HepG2 (cell line): ENCODE data around the gene ADAMTSL4. TPM values are rescaled to one million over a fixed set of nuclear protein-coding genes. Genes with fewer than 3 reads are reported as not detected.

ENCODE experiments used
- ATAC-seq: fragments of 200-7000 bp; cut with Tn5 transposase; 3 replicates; pipeline ENCODE4 v1.9.1; 2020; ENCODE audit warnings: mild to moderate bottlenecking, moderate library complexity
- BruUV-seq: library from RNA; stranded (reverse); fragments of 400-500 nt; replicated peaks from 2 replicates; lab custom pipeline; 2021; lab: Mats Ljungman, UMichigan
- CTCF ChIA-PET: fragments of 300-600 bp; formaldehyde crosslinking; extraction: SDS; loops from one replicate; lab custom pipeline; 2021; ENCODE audit warnings: low total read pairs, inconsistent platforms, low intra/inter-chr PET ratio; lab: Yijun Ruan, JAX
- POLR2A ChIA-PET: fragments of 350-600 bp; sonication (Branson Sonifier 250); formaldehyde crosslinking; loops from one replicate; lab custom pipeline; 2020; ENCODE audit warnings: antibody characterized with exemption, inconsistent platforms; lab: Yijun Ruan, JAX
- DNase-seq: peaks from one replicate; pipeline ENCODE4 v3.0.0-alpha.2; 2015; ENCODE audit warnings: low spot score
- FAIRE-seq: peaks from 3 replicates; lab custom pipeline; 2011; peaks lifted over from hg19 to GRCh38; lab: Jason Lieb, UNC
- H2AFZ ChIP-seq: one replicate; pipeline ENCODE4 v1.6.1; 2011; ENCODE audit warnings: low read length, inconsistent platforms
- H3K27ac ChIP-seq: fragments of 300-600 bp; 3 replicates; pipeline ENCODE4 v1.8.0; 2011; ENCODE audit warnings: mixed run types, mild to moderate bottlenecking, mixed read lengths, low read length, inconsistent platforms; ENCODE audit not compliant: insufficient read depth; ENCODE audit errors: extremely low read length
- H3K27me3 ChIP-seq, 2 experiments: fragments of 200-600 bp in 1 of 2; 2 replicates in 1 of 2; 3 replicates in 1 of 2; pipeline versions ENCODE4 v1.6.0 to v1.8.0; 2011; ENCODE audit warnings: low read length in 2 of 2, mild to moderate bottlenecking in 2 of 2, moderate library complexity in 2 of 2, inconsistent platforms in 1 of 2; ENCODE audit not compliant: insufficient read depth in 2 of 2, control insufficient read depth in 1 of 2
- H3K36me3 ChIP-seq, 2 experiments: fragments of 200-600 bp in 1 of 2; replicated peaks in 1 of 2; 2 replicates in 1 of 2; 3 replicates in 1 of 2; pipeline versions ENCODE4 v1.5.1 to v1.8.0; 2011; ENCODE audit warnings: low read length in 2 of 2, inconsistent platforms in 1 of 2; ENCODE audit not compliant: insufficient read depth in 2 of 2, control insufficient read depth in 1 of 2
- H3K4me1 ChIP-seq: 2 replicates; pipeline ENCODE4 v1.5.1; 2012; ENCODE audit warnings: low read length, inconsistent platforms; ENCODE audit not compliant: insufficient read depth
- H3K4me2 ChIP-seq: 2 replicates; pipeline ENCODE4 v1.6.0; 2011; ENCODE audit warnings: low read depth, low read length, inconsistent platforms
- H3K4me3 ChIP-seq, 3 experiments: fragments of 200-600 bp in 1 of 3; sonication (generic), shearing (Covaris generic) in 1 of 3; replicated peaks in 1 of 3; 2 replicates each; pipeline ENCODE4 v1.5.1; 2011 to 2016; ENCODE audit warnings: low read length in 3 of 3, inconsistent platforms in 2 of 3, low read depth in 2 of 3, mild to moderate bottlenecking in 2 of 3, control low read depth in 1 of 3, mixed read lengths in 1 of 3; ENCODE audit not compliant: insufficient read depth in 1 of 3
- H3K79me2 ChIP-seq: one replicate; pipeline ENCODE4 v1.6.1; 2011; ENCODE audit warnings: low read length, inconsistent platforms; ENCODE audit not compliant: insufficient read depth
- H3K9ac ChIP-seq: 2 replicates; pipeline ENCODE4 v1.6.0; 2011; ENCODE audit warnings: mild to moderate bottlenecking, low read depth, low read length, inconsistent platforms; ENCODE audit not compliant: insufficient read depth
- H3K9me3 ChIP-seq: 2 replicates; pipeline ENCODE4 v1.5.1; 2012; ENCODE audit warnings: mild to moderate bottlenecking, low read length
- H4K20me1 ChIP-seq: 2 replicates; pipeline ENCODE4 v1.6.0; 2011; ENCODE audit warnings: inconsistent platforms, mild to moderate bottlenecking, low read length, moderate library complexity; ENCODE audit not compliant: insufficient read depth
- CEBPG ChIP-seq: IDR thresholded peaks from 2 replicates; pipeline ENCODE4 v1.6.1; 2016
- DMAP1 ChIP-seq: IDR thresholded peaks from 2 replicates; pipeline ENCODE4 v1.6.1; 2016
- ELF3 ChIP-seq: IDR thresholded peaks from 2 replicates; pipeline ENCODE4 v1.6.1; 2016; ENCODE audit warnings: missing genetic modification reagents, missing compliant biosample characterization
- ELF4 ChIP-seq: sonication (generic); formaldehyde crosslinking; IDR thresholded peaks from 2 replicates; pipeline ENCODE4 v1.5.0; 2020; ENCODE audit warnings: missing genetic modification reagents, mild to moderate bottlenecking, moderate library complexity, borderline replicate concordance
- EP300 ChIP-seq, 3 experiments: sonication (generic) in 1 of 3; formaldehyde crosslinking in 1 of 3; IDR thresholded peaks; 2 replicates each; pipeline versions ENCODE4 v1.5.1 to v1.6.1; 2011 to 2020; ENCODE audit warnings: low read depth in 2 of 3, low read length in 2 of 3, borderline replicate concordance in 1 of 3, improper control_type of control experiment in 1 of 3, mild to moderate bottlenecking in 1 of 3, missing genetic modification reagents in 1 of 3, moderate library complexity in 1 of 3
- GABPA ChIP-seq, 2 experiments: IDR thresholded peaks; 2 replicates each; pipeline ENCODE4 v1.6.1; 2011 to 2016; ENCODE audit warnings: low read depth in 2 of 2, low read length in 1 of 2, missing biosample characterization in 1 of 2, missing genetic modification characterization in 1 of 2
- HNRNPLL ChIP-seq: fragments of 200-400 bp; formaldehyde crosslinking; IDR thresholded peaks from 2 replicates; pipeline ENCODE4 v1.6.1; 2017; ENCODE audit warnings: mild to moderate bottlenecking, low read depth, low read length; ENCODE audit not compliant: poor library complexity, severe bottlenecking
- HOXA3 ChIP-seq: sonication (generic); formaldehyde crosslinking; IDR thresholded peaks from 2 replicates; pipeline ENCODE4 v1.5.0; 2020; ENCODE audit warnings: missing genetic modification reagents
- NFRKB ChIP-seq: fragments of 450-650 bp; IDR thresholded peaks from 2 replicates; pipeline ENCODE4 v1.6.1; 2017
- PCBP1 ChIP-seq: fragments of 200-400 bp; formaldehyde crosslinking; IDR thresholded peaks from 2 replicates; pipeline ENCODE4 v1.6.1; 2017; ENCODE audit warnings: mild to moderate bottlenecking, low read depth, low read length, borderline replicate concordance
- STAG1 ChIP-seq: sonication (generic); formaldehyde crosslinking; IDR thresholded peaks from 2 replicates; pipeline ENCODE4 v1.4.0; 2020; ENCODE audit warnings: missing genetic modification reagents
- U2AF1 ChIP-seq: fragments of 200-400 bp; formaldehyde crosslinking; optimal IDR thresholded peaks from 2 replicates; pipeline ENCODE3; 2017; ENCODE audit warnings: mild to moderate bottlenecking, low read depth, low read length
- ZIK1 ChIP-seq: sonication (generic); formaldehyde crosslinking; IDR thresholded peaks from 2 replicates; pipeline ENCODE4 v1.5.0; 2020; ENCODE audit warnings: mild to moderate bottlenecking, low read depth, missing genetic modification reagents, borderline replicate concordance
- ZNF331 ChIP-seq: sonication (generic); formaldehyde crosslinking; IDR thresholded peaks from 2 replicates; pipeline ENCODE4 v1.4.0; 2020; ENCODE audit warnings: missing genetic modification reagents
- ZNF766 ChIP-seq: sonication (generic); formaldehyde crosslinking; IDR thresholded peaks from 2 replicates; pipeline ENCODE4 v1.5.0; 2020; ENCODE audit warnings: missing genetic modification reagents, borderline replicate concordance
- WGBS: methylation state at CpG from one replicate; pipeline ENCODE4 v1.1.6; 2017; ENCODE audit warnings: low lambda C conversion rate; 5-methylcytosine and 5-hydroxymethylcytosine counted together
- in situ Hi-C: cut with HindIII; loops from 2 replicates; pipeline ENCODE4 v1.10.0; 2017; ENCODE audit warnings: low pct_unique_long_range_greater_than_20kb; ENCODE audit not compliant: extremely low pct_ligation_motif_present
- intact Hi-C: fragments of 100-400 bp; cut with micrococcal nuclease; formaldehyde crosslinking; loops from one replicate; pipeline ENCODE4 v1.10.0; 2022; ENCODE audit not compliant: unreplicated experiment
- polyA plus RNA-seq, 8 experiments: library from polyadenylated mRNA; depleted of rRNA in 3 of 8; stranded (reverse) in 7 of 8; unstranded in 1 of 8; fragments of >200 nt; fragmentation: Illumina TruSeq in 4 of 8; extraction: Trizol in 4 of 8; gene quantifications; 2 replicates each; pipeline versions ENCODE4 v1.2.1 to v1.2.3, GENCODE V29; 2011 to 2016; ENCODE audit warnings: low read depth in 4 of 8, missing spikeins in 1 of 8, mixed read lengths in 1 of 8; ENCODE audit not compliant: insufficient read depth in 1 of 8
- total RNA-seq, 5 experiments: library from RNA; depleted of rRNA; stranded (reverse); fragments of >200 nt; fragmentation: Illumina TruSeq; extraction: Trizol; gene quantifications; 2 replicates each; pipeline ENCODE4 v1.2.3, GENCODE V29; 2016; ENCODE audit warnings: low read depth in 1 of 5
- TF ChIP-seq, protein P1 (sequence below): sonication (generic); formaldehyde crosslinking; IDR thresholded peaks from 2 replicates; pipeline ENCODE4 v1.8.1; 2023; ENCODE audit warnings: missing genetic modification reagents, inconsistent platforms, borderline replicate concordance
- TF ChIP-seq, protein P2 (sequence below): sonication (generic); formaldehyde crosslinking; IDR thresholded peaks from 2 replicates; pipeline ENCODE4 v1.8.0; 2022; ENCODE audit warnings: missing genetic modification reagents, low read depth, mild to moderate bottlenecking, borderline replicate concordance
- TF ChIP-seq, protein P3 (sequence below): sonication (generic); formaldehyde crosslinking; IDR thresholded peaks from 2 replicates; pipeline ENCODE4 v1.8.0; 2022; ENCODE audit warnings: mild to moderate bottlenecking, missing genetic modification reagents, moderate library complexity

The ADAMTSL4 gene
- total and polyA plus RNA-seq, 2 of the 13 experiments (the other 11 are each of a cell fraction or from before 2014, with no cell fraction given): 3.9 to 16.4 TPM

DNA sequence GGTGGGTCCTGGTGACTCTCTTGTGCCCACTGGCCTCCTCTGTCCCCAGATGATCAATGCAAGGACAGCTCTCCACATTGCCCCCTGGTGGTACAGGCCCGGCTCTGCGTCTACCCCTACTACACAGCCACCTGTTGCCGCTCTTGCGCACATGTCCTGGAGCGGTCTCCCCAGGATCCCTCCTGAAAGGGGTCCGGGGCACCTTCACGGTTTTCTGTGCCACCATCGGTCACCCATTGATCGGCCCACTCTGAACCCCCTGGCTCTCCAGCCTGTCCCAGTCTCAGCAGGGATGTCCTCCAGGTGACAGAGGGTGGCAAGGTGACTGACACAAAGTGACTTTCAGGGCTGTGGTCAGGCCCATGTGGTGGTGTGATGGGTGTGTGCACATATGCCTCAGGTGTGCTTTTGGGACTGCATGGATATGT, 10.8 kb downstream of the ADAMTSL4 start (continued):
- TF ChIP-seq EP300 (IDR thresholded peaks at IDR 0.05; ENCODE audit: low read depth in 2 of 2, low read length in 2 of 2) (no peak), EP300 (CRISPR knock-in tag; IDR thresholded peaks at IDR 0.05; ENCODE audit: borderline replicate concordance) (0 out of 2 replicates have a peak, but pooled peaks have one; percentile 9), ZIK1 (CRISPR knock-in tag) (no peak), U2AF1 (no peak), NFRKB (no peak), STAG1 (peak; percentile 75), DMAP1 (0 out of 2 replicates have a peak, but pooled peaks have one; percentile 10)
- TF ChIP-seq, protein P1, sequence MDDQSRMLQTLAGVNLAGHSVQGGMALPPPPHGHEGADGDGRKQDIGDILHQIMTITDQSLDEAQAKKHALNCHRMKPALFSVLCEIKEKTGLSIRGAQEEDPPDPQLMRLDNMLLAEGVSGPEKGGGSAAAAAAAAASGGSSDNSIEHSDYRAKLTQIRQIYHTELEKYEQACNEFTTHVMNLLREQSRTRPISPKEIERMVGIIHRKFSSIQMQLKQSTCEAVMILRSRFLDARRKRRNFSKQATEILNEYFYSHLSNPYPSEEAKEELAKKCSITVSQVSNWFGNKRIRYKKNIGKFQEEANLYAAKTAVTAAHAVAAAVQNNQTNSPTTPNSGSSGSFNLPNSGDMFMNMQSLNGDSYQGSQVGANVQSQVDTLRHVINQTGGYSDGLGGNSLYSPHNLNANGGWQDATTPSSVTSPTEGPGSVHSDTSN (CRISPR knock-in tag): no peak
- TF ChIP-seq, all 625 proteins: peak for 56

DNA sequence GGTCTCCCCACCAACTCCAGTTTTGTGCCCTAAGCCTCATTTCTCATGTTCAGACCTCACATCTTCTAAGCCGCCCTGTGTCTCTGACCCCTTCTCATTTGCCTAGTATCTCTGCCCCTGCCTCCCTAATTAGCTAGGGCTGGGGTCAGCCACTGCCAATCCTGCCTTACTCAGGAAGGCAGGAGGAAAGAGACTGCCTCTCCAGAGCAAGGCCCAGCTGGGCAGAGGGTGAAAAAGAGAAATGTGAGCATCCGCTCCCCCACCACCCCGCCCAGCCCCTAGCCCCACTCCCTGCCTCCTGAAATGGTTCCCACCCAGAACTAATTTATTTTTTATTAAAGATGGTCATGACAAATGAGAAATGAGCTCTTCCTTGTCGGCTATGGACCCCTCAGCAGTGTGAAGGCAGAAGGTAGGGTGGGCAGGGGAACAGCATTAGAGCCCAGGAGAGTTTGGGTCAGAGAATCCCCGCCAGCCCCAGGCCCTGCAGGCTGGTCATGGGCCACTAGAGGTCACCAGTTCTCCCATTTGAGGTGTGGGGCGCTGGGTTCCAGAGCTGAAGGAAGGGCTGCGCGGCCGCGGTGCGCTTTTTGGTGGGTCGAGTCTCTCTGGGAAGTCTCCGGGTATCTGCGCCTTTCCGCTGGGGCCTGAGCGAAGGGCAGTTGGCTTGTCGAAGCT, 11.5 kb downstream of the ADAMTSL4 start:
- POLR2A ChIA-PET: interaction anchor here (0.7 to 13.0 kb wide), 17 partner anchors 8 to 446 kb away, joined by 3 to 469 read pairs (median 6); partner anchors contain the start of genes ADAMTSL4, CA14, ENSA and FALEC
- no TSS peak for BruUV-seq
- Histone ChIP-seq H3K27me3 (no peaks in the 10 kb centered on the region), H3K36me3 (peaks cover 0 to 3% of the 10 kb centered on the region in 2 experiments; a peak in 2 of 5 replicates), H3K9me3 (no peaks in the 10 kb centered on the region), H3K4me3 (peak overlapping the region; percentile 72 to 80 (median 73)), H3K27ac (peak overlapping the region; percentile 91), H3K4me2 (peak overlapping the region; percentile 99), H4K20me1 (no peaks in the 10 kb centered on the region), H3K4me1 (peaks cover 46% of the 10 kb centered on the region), H3K9ac (peak overlapping the region; percentile 88), H3K79me2 (peaks cover 8% of the 10 kb centered on the region), H2AFZ (no peak overlapping the region)
- CTCF ChIA-PET: interaction anchor here (0.6 to 2.3 kb wide), 6 partner anchors 16 to 96 kb away, joined by 3 to 20 read pairs (median 6); no protein-coding TSS in a partner anchor
- intact Hi-C loops: loop anchor here (1.0 to 5.0 kb wide), 2 partner anchors 61 to 137 kb away; partner anchors contain the start of gene GOLPH3L
- in situ Hi-C loops: loop anchor here (5.0 kb wide), 2 partner anchors 67 to 252 kb away; partner anchors contain the start of gene ENSA
- no peak for FAIRE-seq
- 21% methylated on average over 15 of the region's 17 CpGs for WGBS
- peak; percentile 65 for ATAC-seq
- peak; percentile 76 for DNase-seq
- TF ChIP-seq ZNF766 (CRISPR knock-in tag) (peak; percentile 25; the same call in 1 of the 2 replicates), ZNF331 (CRISPR knock-in tag) (peak; percentile 29), PCBP1 (no peak), GABPA (IDR thresholded peaks at IDR 0.05; ENCODE audit: low read depth, low read length) (no peak), GABPA (CRISPR knock-in tag; IDR thresholded peaks at IDR 0.05; ENCODE audit: low read depth) (no peak), CEBPG (CRISPR knock-in tag) (0 out of 2 replicates have a peak, but pooled peaks have one; percentile 1), HOXA3 (CRISPR knock-in tag) (peak; percentile 35; the same call in 1 of the 2 replicates), ELF3 (CRISPR knock-in tag) (0 out of 2 replicates have a peak, but pooled peaks have one; percentile 34), ELF4 (no peak), HNRNPLL (no peak)
- TF ChIP-seq, protein P2, sequence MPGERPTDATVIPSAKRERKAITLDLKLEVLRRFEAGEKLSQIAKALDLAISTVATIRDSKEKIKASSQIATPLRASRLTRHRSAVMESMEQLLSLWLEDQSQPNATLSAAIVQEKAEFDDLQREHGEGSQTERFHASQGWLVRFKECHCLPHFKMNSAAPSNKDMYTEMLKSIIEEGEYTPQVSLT (CRISPR knock-in tag): peak; percentile 49; the same call in 1 of the 2 replicates
- TF ChIP-seq, protein P3, sequence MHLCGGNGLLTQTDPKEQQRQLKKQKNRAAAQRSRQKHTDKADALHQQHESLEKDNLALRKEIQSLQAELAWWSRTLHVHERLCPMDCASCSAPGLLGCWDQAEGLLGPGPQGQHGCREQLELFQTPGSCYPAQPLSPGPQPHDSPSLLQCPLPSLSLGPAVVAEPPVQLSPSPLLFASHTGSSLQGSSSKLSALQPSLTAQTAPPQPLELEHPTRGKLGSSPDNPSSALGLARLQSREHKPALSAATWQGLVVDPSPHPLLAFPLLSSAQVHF: no peak
